ENCODE results near the gene RELN.

The RELN gene

DNA sequence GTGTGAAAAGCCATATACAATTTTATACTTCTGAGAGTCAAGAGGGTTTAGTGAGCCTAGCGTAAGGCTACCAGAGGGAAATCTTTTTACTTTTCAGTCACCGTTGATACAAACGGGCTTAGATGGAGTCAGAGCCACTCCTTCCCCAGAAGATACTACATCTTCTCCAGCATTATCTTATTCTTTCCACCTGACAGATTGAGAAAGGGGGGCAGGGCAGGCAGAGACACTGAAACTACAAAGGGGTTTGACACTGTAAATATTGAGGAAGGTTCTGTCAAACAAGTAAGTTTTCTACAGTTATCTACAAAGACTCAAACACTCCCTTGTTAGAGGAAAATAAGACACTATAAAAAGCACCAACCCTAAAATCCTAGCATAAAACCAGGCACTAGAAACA, 100.0 kb downstream of the RELN start:
- DNase-seq = no peak

DNA sequence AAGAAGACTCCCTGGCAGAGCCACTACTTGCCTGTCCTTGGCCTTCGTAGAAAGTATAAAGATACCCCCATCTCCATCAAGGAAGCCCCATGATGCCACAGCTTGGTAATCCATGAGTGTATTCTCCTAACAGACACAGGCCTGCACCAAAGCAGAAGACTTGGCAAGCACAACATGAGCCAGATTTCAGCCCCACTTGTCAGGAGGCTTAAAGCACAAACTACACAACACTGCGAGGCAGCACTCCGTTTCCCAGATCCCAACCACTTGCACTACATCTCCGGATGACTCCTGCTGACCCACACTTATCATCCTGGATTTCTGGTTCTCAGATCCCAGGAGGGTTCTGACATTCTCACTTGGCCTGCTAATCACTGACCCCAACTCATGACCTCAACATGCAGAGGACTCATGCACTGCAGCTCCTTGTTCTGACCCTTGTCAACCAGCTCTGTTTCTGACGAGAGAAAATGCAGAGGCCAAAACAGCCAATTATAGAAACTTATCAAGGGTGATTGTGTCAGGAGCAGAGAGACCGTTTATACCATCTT, 100.8 kb downstream of the RELN start:
- no peak for DNase-seq

DNA sequence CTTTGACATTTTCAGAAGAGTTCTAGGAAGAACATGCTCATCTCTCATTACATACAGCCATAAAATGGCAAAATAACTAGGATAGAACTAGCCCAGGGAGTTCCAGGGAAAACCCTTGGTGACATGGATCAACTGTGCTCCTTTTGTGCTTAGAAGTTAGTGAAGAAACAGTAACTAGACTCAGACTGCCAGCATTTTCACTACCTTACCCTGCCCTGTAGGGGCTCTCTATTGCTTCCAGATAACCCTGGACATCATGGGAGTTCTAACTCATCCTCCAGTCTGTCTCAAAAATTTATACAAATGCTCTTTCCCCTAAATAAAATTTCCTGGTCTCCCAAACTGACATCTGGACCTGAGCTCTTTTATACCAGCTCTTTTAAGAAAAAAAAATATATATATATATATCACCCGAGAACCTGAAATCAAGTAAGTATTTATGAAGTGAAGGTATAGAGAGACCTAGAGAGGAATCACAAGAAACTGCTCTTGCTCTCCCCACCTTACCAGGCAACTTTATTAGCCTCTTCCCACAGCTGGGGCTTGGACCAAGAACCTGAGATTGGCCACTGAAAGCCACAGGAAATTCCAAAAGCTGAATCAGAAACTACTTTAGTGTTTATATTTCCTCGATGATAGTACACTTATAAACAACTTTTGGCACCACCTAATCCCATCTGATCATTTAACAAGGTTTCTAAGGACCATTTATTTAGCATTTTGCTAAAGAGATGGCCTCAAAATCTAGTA, 101.4 kb downstream of the RELN start:
- DNase-seq = no peak

DNA sequence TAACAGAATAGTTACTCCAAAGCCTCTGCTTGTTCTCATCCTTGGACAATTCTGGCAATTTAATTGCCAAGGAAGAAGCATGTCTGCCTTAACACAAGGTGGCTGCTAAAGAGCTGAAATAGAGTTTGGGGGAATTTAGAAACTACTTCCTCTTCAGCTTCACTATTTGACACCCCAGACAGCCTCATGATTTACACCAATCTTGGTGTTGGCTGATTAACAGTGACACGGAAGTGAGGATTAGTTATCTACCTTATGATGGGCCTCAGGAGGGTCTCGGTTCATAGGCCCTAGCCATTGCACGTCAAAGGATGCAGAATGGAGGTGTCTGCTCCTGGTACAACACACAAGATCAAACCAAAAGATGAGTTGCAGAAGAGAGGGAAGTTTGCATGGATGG, 102.4 kb downstream of the RELN start:
- DNase-seq = no peak

DNA sequence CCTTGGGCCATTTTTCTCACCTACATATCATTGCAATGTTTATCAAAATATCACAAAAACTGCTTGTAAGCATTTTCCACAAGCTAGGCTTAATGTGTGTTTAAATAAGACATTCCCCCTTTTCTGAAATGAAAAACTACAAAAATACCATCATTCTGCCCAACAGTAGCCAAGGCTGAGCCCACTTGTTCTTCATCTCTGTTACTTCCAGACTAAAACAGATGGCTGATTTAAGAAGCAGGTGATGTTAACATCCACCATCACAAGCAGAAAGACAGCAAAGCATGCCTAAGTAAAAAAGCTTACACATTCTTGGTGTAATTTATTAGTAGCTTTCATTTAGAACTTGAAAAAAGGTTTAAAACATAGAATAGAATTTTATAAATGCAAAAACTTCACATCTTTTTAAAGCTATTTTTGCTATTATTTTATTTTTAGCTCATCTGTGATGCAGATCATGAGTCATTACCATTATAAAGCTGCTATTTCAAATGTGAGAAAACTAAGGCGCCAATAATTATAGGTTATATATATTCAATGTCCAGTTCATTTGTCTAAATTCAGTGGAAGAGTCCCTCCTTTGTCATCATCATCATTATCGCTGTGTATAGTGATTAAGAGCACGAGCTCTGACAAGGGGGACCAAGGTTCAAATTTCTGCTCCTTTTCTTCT, 109.4 kb downstream of the RELN start:
- DNase-seq = no peak

DNA sequence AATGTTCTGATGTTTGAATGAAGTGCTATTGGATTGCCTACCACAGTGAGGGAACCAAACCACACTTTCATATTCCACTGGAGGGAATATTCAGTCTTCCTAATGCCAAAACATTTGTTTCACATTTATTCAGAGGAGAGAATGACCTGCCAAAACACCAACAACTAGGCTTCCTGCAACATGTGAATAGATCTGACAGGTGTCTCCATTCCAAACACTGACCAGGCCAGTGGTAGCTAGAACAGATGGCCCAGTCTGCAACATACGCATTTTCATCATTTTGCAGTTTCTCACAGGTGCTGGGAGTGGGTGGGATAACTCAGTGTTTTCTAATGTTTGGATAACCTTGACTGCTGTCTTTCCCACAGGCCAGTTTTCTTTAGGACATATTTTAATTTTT, 110.0 kb downstream of the RELN start:
- no peak for DNase-seq

DNA sequence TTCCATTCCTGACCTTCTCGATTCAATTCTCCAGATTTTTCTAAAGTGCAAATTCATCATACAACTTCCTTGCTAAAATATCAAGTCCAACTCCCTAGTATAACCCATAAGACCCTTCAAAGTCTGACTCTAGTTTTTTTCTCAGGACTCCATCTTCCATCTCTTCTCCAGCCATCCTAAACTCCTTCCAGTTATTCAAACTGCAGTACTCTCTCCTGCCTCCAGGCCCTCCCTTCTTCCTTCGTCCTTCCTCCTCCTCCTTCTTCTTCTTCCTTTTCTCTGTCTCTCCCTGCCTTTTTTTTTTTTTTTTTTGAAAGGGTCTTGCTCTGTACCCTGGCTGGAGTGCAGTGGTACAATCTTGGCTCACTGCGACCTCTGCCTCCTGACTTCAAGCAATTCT, 111.9 kb downstream of the RELN start:
- DNase-seq = no peak

DNA sequence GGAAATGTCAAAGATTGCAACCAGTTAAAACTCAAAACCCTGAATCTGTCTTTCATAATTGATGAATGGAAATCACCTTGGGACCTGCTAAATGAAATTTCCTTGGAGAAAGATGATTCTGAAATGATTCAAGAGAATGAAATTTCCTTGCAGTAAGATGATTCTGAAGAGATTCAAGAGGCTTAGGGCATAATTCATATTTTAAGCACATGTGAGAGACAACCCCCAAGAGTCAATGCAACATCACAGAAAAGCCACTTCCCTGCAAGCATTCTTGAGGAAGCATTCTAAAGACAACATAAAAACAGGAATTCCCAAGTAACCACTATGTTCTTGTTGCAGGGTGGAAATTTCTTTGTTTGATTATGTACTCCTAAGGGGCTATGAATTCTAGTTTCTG, 113.7 kb downstream of the RELN start:
- DNase-seq = no peak

DNA sequence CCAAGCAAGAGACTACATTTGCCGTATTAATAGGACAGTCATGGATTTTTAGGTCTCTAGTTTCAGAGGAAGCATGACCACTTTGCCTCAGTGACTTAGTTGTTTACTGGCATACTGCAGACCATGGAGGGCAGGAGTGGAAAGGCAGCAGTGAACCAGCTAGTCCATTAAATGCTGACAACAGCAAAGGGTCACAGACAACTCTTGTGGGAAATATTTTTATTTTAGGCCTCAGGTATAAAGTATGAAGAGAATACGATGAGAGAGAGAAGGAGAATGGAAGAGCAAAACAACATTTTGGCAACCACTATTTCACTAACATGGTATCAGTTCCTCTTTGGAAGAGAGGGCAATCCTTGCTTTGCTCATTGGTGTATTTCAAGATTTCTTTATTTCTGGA, 118.0 kb downstream of the RELN start:
- DNase-seq = no peak

DNA sequence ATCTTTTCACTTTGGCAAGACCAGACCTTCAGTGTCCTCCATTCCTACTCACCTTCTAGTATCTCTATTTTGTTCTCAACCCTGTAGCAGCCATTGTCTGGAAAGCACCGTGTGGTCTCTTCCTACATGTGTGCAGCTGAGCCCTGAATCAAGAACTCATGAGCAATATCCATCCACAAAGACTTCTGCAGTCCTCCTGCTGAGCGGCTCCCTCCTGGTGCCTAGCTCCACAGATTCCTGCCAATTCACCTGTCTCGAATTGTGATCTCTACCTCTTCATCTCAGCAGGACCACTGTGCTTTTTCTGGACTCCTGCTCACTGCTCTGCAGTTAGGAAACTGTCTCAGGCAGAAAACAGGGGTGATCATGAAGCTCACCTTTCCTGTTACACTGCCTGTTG, 118.8 kb downstream of the RELN start:
- no peak for DNase-seq

DNA sequence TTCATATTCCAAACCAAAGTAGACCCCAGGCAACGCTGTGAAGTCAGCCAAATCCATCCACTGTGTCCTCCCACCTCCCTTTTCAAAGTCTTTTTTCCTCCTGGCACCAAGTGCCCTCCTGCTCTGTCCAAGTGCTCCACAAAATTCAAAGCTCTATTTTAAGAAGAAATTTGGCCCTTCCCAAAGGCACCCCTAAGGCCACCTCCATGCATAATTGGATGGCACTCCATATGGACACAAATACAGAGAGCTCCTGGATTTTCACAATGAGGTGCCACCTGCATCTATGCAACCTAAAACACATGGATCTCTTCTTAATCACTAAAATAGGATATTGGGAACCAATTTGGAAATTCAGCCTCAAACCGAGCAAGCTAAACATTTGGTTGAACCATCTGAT, 121.6 kb downstream of the RELN start:
- no peak for DNase-seq

DNA sequence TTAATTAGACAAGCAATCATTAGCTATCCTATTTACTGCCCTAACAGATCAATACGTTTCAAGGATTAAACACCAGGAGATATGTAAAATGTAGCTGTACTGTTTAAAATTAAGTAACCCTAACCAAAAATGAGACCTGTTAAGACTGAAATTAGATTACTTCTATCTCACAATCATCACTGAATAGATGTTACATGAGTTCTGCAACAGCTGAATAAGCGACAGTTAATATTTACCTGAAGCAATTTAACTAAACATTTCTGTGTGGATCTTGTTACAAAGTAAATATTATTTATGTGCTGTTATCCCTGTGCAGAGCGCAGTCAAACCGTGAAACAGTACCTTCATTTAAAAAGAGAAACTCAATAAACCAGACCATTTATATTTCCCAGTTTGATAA, 122.5 kb downstream of the RELN start:
- no peak for DNase-seq

DNA sequence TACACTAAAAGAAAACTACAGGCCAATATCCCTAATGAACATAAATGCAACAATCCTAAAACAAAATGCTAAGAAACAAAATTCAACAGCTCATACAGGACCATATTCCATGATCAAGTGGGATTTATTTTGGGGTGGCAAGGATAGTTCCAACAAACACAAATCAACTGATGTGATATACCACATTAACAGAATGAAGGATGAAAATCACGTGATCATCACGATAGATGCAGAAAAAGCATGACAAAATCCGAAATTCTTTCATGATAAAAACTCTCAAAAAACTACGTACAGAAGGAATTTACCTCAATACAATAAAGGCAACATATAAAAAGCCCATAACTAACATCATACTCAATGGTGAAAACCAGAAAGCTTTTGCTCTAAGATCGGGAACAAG, 124.0 kb downstream of the RELN start:
- no peak for DNase-seq

DNA sequence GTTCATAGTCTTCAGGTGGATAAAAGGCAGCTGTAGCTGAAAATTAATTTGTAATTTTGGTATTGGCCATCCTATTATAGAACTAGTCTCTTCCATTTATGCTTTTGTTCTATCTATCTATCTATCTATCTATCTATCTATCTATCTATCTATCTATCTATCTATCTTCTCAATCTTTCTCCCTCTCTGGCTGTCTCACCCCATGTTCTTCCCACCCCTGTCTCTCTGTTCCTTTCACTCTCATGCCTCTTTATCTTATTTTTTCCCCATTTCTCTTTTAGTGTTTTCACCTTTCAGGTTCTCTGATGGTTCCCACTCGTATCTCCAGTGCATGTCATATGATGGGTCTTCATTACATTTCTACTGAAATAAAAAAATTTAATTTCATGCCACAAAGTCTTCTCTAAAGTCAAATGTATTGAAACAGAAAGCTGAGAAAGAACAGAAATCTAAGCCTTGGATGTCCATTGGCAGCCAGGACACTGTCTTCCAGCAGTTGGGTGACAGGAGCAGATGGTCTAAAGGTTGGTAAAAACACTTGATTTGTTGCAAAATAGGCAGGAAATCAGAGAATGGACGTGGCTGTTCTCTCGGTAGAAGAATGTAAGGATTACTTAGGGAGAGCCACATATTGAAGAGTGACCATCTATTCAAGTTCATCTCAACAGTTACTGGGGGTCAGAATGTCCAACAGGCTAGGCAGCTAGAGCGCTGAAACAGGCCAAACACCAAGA, 127.0 kb downstream of the RELN start:
- DNase-seq = no peak

DNA sequence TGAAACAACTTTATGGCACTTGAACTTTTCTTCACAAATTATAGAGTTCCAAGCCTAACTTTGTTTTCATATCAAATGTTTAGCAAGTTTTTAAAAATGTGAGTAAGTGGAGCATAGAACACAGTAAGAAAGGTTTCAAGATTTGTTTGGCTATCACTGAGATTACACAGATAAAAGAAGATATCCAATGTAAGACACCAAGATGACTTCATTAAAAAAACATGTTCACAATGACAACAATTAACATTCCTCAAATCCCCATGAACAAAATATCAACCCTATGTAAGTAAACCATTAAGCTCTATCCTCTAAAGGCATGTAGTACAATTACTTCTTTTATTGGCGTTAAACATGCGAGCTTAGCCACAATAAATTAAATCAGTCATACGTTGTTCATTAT, 129.7 kb downstream of the RELN start:
- DNase-seq = no peak

DNA sequence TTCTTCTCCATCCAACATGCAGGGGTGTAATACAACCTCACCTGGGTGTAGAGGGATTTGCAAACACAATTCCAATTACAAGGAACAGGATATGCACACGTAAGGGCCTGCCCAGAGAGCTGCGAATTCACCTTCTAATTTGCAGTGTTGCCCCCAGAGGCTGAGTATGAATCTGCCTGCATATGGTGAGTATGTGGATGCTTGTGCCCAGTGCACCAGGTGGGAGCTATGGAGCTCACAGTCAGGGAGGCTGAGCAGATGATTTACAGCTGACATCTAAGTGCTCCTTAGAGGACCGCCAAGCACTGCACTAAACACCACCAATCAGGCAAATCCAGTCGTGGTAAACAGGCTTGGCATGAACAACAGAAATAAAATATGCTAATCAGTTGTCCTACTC, 132.0 kb downstream of the RELN start:
- DNase-seq = no peak

DNA sequence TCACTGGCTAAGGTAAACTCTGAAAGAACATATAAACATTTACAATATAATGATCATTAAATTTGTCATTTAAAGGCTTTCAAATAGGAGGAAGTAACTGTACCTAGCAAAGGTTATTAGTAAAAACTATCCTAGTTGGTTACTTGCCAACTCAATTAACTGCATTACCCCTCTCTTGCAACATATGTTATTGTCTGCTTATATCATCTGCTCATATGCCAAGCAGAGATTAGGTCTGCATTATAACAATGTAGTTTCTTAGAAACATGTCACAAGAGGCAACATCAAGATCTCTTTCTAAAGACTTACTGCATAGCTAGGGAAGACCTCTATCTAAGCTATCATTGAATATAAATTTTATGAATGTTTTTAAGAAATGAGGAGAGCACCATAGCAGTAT, 132.5 kb downstream of the RELN start:
- no peak for DNase-seq

DNA sequence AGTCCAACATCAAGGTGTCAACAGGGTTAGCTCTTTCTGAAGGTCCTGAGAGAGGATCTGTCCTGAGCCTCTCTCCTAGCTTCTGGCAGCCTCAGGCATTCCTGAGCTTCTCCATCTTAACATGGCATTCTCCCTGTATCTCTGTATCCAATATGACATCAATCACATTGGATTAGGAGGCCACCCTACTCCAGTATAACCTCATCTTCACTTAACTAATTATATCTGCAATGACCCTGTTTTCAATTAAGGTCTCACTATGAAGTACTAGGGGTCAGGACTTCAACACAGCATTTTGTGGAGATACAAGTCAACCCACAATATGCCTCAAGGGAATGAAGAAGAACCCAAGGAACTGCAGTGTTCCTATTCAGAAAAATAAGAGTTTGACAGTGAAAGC, 133.8 kb downstream of the RELN start:
- no peak for DNase-seq

DNA sequence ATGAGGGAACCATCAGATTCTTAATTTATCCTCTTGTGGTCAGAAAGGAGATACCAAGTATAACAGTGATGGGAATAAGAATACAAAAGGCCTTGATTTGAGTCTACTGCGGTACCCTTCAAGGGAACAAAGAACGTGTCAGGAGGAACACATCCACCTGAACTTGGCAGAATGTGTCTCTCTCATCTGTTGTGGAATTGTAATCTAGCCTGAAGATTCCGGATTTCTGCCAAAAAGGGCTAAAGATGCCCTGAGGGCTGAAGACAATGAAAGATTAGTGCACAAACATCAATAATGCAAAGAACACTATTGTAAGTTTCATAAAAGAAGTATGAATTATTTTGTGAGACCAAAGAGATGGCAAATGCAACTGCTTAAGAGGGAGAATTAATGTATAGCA, 134.8 kb downstream of the RELN start:
- no peak for DNase-seq

DNA sequence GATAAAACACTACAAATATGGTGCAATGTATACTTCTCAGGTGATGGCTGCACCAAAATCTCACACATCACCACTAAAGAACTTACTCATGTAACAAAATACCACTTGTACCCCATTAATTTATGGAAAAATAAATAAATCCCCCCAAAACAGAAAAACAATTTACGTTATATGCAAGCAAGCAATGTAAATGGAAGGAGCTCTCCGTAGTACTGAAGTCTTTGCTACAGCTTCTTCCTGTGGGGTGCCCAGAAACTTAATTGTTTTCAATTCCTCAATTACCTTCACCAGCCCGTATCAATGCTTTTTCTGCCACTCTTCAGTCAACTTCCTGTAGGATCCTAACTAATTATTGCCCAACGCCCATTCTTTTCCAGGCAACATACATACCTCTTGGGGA, 138.1 kb downstream of the RELN start:
- no peak for DNase-seq

DNA sequence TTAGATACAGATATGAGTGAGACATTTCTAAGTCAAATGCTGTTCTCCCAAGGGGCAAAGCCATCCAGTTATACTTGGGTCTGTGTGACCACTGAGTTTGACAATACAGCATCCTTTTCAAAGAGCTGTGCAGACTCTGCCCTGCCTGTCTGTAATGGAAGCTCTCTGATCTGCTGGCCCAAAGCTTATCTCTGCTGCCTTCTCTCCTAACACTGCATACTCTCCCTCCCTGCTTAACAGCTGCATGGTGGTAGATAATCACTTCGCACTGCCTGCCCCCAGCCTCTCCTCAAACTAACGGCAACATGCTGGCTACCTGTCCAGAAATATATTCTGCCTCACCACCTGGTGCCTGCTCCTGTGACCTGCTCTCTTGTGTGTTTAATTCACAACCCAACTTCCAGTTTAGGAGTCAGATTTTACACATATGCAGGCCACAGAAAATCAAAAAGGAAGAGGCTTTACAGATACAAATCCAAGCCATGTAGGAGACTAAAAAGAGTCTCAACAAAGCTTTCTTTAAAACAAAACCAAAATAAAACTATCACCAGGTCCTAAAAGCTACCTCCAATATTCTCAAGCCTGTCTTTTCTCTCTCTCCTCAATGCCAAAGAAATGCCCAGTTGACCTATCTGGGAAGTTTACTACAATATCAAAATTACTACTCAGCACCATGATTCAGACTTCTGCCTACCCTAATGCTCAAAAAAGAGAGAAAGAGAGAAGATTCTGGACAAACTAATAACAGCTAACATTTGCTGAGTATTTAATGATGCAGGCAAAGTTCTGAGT, 145.6 kb downstream of the RELN start:
- no peak for DNase-seq

DNA sequence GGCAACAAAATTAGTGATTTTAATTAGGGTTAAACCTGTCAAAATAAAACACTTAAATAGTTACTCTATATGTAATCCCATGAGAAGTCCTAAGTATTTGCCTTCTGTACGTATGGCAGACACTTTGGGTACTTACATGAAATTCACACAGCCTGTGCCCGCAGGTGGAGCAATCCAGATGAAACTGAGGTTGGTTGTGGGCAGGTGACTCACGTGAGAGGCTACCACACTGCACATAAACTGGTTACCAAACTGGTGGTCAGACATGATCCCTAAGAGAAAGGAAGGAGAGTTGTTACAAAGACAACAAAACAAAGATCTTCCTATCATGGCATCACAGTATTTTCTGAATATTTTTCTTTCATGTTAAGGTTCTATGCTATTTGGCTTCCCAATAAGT, 156.1 kb downstream of the RELN start:
- DNase-seq = no peak

DNA sequence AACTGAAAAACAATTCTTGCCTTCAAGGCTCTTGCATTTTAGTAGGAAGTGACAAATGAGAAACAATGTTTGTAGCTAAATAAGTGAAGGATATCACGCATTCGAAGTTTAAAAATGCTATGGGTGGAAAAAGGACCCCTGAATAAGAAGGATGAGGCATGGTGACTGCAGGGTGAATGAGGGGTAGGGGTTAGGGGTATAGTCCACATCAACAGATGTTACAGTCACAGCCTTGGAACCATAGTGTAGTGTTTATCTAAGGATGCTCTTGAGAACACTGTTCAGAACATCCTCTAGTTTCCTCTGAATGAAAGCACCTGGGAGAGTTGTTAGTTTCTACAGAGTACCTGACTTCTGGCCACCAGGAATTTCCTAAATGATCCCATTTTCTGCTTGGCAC, 157.0 kb downstream of the RELN start:
- no peak for DNase-seq

Measured in 8988T (cell line).